WTC11 (cell line): ENCODE measurements around the gene SMC1B.

Experiments used
- NFYB ChIP-seq: sonication (generic); formaldehyde crosslinking; conservative IDR thresholded peaks from 2 replicates; pipeline ENCODE4 v1.8.0; 2022; ENCODE audit warnings: low read depth, missing genetic modification reagents
- TEAD4 ChIP-seq: sonication (generic); formaldehyde crosslinking; IDR thresholded peaks from 2 replicates; pipeline ENCODE4 v1.8.0; 2022; ENCODE audit warnings: mild to moderate bottlenecking, missing genetic modification reagents
- ZNF416 ChIP-seq: fragments of 250-450 bp; sonication (Bioruptor Pico); IDR thresholded peaks from 2 replicates; pipeline ENCODE4 v1.9.0; 2021; ENCODE audit warnings: mild to moderate bottlenecking, inconsistent platforms
- TF ChIP-seq, protein P1 (sequence below): fragments of 200-600 bp; IDR thresholded peaks from 2 replicates; pipeline ENCODE4 v1.8.0; 2022; ENCODE audit warnings: antibody characterized with exemption
- TF ChIP-seq, protein P2 (sequence below): sonication (generic); formaldehyde crosslinking; IDR thresholded peaks from 2 replicates; pipeline ENCODE4 v1.8.1; 2023; ENCODE audit warnings: mild to moderate bottlenecking, missing genetic modification reagents, moderate library complexity
- TF ChIP-seq, protein P3 (sequence below): sonication (generic); formaldehyde crosslinking; IDR thresholded peaks from 2 replicates; pipeline ENCODE4 v1.8.0; 2022; ENCODE audit warnings: mild to moderate bottlenecking, missing genetic modification reagents
- TF ChIP-seq, protein P4 (sequence below): sonication (generic); formaldehyde crosslinking; conservative IDR thresholded peaks from 2 replicates; pipeline ENCODE4 v1.8.1; 2023; ENCODE audit warnings: mild to moderate bottlenecking, low read depth, missing genetic modification reagents, moderate library complexity

DNA sequence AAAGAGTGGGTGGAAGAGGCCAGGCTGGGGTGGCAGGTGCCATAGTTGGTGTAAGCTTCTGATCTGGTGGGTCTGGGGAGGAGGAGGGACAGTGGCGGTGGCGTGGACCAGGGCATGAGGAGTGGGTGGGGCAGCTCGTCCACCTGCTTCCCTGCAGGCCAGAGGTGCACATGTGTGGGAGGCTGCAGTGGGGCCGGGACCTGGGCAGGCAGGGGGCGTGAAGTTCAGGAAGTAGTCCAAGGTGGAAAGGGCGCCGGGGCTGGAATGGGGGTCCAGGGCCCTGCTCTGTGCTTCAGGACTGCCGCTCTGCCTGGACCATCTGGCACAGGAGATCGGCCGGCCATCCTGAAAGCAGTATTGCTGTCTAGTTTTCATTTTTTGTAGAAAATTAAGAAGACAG, 16.0 kb upstream of the SMC1B start:
- TF ChIP-seq, protein P1, sequence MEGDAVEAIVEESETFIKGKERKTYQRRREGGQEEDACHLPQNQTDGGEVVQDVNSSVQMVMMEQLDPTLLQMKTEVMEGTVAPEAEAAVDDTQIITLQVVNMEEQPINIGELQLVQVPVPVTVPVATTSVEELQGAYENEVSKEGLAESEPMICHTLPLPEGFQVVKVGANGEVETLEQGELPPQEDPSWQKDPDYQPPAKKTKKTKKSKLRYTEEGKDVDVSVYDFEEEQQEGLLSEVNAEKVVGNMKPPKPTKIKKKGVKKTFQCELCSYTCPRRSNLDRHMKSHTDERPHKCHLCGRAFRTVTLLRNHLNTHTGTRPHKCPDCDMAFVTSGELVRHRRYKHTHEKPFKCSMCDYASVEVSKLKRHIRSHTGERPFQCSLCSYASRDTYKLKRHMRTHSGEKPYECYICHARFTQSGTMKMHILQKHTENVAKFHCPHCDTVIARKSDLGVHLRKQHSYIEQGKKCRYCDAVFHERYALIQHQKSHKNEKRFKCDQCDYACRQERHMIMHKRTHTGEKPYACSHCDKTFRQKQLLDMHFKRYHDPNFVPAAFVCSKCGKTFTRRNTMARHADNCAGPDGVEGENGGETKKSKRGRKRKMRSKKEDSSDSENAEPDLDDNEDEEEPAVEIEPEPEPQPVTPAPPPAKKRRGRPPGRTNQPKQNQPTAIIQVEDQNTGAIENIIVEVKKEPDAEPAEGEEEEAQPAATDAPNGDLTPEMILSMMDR, result no peak
- TF ChIP-seq, protein P2, sequence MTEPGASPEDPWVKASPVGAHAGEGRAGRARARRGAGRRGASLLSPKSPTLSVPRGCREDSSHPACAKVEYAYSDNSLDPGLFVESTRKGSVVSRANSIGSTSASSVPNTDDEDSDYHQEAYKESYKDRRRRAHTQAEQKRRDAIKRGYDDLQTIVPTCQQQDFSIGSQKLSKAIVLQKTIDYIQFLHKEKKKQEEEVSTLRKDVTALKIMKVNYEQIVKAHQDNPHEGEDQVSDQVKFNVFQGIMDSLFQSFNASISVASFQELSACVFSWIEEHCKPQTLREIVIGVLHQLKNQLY (CRISPR knock-in tag), result no peak
- TF ChIP-seq TEAD4 (CRISPR knock-in tag), result no peak
- TF ChIP-seq, protein P3, sequence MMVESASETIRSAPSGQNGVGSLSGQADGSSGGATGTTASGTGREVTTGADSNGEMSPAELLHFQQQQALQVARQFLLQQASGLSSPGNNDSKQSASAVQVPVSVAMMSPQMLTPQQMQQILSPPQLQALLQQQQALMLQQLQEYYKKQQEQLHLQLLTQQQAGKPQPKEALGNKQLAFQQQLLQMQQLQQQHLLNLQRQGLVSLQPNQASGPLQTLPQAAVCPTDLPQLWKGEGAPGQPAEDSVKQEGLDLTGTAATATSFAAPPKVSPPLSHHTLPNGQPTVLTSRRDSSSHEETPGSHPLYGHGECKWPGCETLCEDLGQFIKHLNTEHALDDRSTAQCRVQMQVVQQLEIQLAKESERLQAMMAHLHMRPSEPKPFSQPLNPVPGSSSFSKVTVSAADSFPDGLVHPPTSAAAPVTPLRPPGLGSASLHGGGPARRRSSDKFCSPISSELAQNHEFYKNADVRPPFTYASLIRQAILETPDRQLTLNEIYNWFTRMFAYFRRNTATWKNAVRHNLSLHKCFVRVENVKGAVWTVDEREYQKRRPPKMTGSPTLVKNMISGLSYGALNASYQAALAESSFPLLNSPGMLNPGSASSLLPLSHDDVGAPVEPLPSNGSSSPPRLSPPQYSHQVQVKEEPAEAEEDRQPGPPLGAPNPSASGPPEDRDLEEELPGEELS (CRISPR knock-in tag), result no peak
- TF ChIP-seq, protein P4, sequence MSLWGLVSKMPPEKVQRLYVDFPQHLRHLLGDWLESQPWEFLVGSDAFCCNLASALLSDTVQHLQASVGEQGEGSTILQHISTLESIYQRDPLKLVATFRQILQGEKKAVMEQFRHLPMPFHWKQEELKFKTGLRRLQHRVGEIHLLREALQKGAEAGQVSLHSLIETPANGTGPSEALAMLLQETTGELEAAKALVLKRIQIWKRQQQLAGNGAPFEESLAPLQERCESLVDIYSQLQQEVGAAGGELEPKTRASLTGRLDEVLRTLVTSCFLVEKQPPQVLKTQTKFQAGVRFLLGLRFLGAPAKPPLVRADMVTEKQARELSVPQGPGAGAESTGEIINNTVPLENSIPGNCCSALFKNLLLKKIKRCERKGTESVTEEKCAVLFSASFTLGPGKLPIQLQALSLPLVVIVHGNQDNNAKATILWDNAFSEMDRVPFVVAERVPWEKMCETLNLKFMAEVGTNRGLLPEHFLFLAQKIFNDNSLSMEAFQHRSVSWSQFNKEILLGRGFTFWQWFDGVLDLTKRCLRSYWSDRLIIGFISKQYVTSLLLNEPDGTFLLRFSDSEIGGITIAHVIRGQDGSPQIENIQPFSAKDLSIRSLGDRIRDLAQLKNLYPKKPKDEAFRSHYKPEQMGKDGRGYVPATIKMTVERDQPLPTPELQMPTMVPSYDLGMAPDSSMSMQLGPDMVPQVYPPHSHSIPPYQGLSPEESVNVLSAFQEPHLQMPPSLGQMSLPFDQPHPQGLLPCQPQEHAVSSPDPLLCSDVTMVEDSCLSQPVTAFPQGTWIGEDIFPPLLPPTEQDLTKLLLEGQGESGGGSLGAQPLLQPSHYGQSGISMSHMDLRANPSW (CRISPR knock-in tag), result no peak
- TF ChIP-seq NFYB (CRISPR knock-in tag), result no peak
- TF ChIP-seq ZNF416 (CRISPR knock-in tag), result no peak
